HEK293T (cell line): ENCODE measurements around the gene TGFB1.

Experiments
- FOXA1 ChIP-seq: fragments of 450-650 bp; IDR thresholded peaks from 2 replicates; pipeline ENCODE4 v1.6.1; 2016; ENCODE audit warnings: mild to moderate bottlenecking
- FOXM1 ChIP-seq: fragments of 450-650 bp; IDR thresholded peaks from 2 replicates; pipeline ENCODE4 v1.6.1; 2017; ENCODE audit warnings: mild to moderate bottlenecking, borderline replicate concordance
- TARDBP ChIP-seq: fragments of 450-650 bp; IDR thresholded peaks from 2 replicates; pipeline ENCODE4 v1.6.1; 2016

DNA sequence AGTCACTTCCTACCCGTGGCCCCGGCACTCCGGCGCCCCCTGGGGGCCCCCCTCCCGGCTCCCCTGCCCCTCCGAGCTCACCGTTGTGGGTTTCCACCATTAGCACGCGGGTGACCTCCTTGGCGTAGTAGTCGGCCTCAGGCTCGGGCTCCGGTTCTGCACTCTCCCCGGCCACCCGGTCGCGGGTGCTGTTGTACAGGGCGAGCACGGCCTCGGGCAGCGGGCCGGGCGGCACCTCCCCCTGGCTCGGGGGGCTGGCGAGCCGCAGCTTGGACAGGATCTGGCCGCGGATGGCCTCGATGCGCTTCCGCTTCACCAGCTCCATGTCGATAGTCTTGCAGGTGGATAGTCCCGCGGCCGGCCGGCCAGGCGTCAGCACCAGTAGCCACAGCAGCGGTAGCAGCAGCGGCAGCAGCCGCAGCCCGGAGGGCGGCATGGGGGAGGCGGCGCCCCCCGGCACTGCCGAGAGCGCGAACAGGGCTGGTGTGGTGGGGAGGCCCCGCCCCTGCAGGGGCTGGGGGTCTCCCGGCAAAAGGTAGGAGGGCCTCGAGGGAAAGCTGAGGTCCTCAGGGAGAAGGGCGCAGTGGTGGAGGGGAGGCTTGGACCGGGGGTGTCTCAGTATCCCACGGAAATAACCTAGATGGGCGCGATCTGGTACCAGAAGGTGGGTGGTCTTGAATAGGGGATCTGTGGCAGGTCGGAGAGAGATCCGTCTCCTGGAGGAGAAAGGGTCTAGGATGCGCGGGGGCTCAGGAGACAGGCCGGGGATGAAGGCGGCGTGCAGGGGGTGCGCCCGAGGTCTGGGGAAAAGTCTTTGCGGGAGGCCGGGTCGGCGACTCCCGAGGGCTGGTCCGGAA is 885 bp downstream of the TGFB1 start:
- TF ChIP-seq FOXM1 (no peak), FOXA1 (no peak), TARDBP (no peak)
